ENCODE data around the gene ZNF584.
A peak's percentile ranks its signal among the peaks of the same experiment; 100 is the strongest.
"Not testable (repeated sequence)": the region's sequence is repeated elsewhere in the genome, so short reads cannot be mapped to it uniquely, and the experiment has no call there.

Gene ZNF584

DNA sequence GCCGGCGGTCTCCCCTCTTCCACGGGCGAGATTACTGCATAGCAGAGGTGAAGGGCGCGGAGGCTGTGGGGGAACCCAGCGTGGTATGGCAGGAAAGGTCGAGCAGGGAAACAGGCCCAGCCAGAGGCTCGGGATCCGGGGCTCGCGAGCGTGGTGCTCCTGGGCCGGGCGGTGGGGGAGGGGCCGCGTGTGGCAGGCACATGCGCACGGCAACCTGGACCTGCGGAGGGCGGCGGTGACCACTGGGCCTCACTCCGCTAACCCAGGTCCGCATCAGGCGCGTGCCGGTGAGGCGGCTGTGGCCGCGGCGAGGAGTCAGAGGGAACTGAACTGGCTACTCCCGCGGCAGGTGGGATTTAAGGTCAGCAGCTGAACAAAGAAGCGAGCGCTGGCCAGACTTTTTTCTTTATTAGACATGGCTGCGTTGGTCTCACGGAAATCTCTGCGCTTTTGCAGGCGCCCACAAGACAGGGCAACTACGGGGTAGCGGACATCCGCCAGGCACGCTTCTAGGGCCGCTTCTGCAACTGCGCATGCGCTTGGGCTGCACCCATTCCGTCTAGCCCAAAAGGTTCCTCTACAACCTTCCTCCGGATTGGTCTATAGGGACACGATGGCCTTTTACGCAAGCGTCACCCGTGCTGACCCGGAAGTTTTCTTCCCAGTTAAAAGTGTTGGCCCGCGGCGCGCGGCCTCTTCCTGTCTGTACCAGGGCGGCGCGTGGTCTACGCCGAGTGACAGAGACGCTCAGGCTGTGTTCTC, 21.7 kb upstream of the ZNF584 start, which contains the start of gene RPS5:
Gene RPS5 (plus strand): TSS at position 694 of the 762 bp plus-strand sequence. CDS start 869 bp downstream, outside the sequence.
- peak; percentile 99 for DNase-seq

DNA sequence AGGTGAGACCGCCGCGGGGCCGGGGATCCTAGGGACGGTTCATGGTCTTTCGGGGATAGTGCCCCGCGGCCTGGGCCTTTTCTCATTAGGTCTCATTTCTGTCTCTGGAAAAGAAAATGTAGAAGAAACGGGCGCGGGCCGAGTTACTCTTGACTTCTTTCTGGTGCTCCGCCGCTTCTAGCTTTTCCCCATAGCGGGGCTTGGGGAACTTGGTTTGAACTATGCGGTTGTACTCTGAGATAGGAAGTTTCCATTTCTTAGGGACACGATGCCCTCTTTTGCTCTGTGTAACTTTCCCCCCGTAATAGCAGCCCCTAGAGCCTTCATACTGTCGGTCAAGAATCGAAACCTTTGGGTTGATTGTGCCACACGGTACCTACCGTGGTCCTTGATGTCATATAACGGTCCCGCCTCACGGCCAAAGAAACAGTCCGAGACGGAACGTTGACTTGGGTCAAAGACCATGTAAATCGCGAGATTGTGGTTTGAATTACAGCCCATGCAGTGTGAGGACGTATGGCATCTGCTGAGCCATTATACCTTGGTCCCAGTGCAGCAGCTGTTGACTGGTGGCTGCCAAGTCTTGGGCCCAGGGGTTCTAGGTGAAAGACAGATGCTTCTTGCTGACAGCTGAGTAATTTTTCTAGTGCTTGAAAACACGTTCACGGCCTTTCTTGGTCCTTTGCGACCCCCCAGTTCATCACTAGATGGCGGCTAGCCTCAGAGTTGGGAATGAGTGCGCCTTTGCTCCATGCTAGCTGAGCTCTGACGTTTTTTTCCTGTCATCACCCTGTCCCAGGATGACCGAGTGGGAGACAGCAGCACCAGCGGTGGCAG, 20.9 kb upstream of the ZNF584 start:
- no peak for DNase-seq

DNA sequence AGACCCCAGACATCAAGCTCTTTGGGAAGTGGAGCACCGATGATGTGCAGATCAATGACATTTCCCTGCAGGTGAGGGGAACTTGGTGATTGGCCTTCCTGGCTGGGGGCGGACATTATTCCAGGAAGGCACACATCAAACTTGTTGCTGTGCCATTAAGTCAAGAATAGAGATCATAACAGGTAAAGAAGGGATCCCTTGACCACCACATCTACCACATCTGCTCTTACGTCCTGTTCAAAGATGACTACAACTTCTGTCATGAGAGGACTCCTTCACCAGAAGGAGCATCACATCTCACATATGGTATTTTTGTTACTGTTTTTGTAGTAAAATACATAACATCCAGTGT, 20.3 kb upstream of the ZNF584 start:
- no peak for DNase-seq

DNA sequence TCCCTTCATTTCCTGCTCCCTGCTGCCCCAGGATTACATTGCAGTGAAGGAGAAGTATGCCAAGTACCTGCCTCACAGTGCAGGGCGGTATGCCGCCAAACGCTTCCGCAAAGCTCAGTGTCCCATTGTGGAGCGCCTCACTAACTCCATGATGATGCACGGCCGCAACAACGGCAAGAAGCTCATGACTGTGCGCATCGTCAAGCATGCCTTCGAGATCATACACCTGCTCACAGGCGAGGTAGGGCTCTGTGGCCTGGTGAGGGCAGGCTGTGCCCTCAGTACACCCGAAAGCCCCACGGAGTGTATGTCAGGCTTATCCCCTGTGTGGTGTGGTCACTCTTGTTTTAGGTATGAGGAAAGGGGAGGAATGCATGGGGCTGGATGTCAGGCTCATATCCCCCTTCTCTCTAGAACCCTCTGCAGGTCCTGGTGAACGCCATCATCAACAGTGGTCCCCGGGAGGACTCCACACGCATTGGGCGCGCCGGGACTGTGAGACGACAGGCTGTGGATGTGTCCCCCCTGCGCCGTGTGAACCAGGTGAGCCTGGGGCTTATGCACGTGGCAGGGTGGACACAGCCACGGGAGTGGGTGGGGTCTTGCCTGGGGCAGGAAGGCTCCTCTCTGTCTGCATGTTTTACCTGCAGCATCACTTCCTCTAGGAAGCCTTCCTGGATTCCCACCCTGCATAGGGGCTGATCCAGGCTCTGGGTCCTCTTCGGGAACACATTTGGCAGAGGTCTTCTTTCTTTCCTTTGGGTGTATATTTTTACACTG, 15.3 kb upstream of the ZNF584 start:
- no peak for DNase-seq

DNA sequence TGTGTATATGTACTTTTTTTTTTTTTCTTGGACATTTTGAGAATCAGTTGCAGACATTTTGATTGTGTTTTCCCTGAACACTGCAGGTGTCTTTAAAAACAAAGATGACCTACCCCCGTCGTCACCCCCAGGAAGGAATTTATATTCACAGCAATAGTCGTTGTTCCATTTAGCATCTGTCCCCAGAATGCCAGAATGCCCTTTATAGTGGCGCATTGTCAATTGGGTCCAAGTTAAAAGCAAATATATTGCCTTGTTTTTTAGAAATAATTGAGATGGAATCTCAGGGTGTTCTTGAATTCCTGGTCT, 14.8 kb upstream of the ZNF584 start:
- DNase-seq: no peak

DNA sequence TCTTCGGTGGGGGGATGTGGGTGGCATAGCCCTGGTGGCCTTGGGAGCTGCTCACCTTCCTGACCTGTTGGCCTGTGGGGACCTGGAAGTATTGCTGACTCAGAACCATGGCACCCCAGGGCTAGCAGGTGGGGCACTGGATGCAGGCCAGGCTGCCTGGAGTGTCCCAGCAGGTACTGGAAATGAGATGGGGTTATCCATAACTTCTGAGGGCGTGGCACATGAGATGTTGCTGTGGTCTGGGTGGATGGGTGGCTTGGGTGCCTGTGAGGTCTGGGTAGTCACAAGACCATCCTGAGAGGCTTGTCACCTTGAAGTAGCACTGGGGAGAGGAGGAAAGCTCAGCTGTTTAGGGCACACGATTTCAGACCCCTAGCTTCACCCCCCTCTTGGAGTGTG, 13.6 kb upstream of the ZNF584 start:
- no peak for DNase-seq

DNA sequence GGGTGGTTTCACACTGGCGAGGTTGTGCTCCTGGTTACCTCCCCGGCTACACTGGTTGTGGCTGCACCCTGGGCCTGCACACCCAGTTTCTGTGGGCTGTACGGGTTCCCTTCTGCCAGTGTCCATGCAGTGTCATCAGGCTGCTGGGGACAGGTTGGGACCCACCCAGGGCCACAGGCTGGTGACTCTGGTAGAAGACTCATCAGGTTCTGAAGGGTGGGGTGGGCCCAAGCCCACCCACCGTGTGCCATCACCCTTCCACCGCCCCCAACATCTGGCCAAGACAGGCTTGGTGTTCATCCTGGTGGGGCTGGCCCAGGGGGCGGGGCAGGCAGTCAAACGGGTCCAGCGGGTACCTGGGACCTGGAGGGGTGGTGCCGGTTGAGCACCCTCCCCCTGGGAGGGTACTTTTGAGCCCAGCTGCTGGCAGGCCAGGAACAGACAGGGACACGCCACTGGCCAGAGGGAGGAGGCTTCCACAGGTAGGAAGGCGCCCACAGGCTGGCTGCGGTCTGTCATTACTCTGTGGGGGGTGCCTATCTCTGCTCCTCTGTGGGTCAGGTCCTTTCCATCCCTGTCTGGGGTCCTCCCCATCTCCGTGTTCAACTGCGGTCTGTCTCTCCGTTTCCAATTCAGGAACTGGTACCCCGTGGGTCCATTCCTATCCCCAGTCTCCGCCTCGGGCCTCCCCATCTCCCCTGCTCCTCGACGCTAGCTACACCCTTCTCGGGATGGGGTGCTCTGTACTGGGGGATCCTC, 13.1 kb upstream of the ZNF584 start, which contains the start of gene RNF225:
Gene RNF225 (plus strand): TSS at position 437 of the 759 bp plus-strand sequence. CDS start 434 bp downstream, outside the sequence.
- DNase-seq: no peak

DNA sequence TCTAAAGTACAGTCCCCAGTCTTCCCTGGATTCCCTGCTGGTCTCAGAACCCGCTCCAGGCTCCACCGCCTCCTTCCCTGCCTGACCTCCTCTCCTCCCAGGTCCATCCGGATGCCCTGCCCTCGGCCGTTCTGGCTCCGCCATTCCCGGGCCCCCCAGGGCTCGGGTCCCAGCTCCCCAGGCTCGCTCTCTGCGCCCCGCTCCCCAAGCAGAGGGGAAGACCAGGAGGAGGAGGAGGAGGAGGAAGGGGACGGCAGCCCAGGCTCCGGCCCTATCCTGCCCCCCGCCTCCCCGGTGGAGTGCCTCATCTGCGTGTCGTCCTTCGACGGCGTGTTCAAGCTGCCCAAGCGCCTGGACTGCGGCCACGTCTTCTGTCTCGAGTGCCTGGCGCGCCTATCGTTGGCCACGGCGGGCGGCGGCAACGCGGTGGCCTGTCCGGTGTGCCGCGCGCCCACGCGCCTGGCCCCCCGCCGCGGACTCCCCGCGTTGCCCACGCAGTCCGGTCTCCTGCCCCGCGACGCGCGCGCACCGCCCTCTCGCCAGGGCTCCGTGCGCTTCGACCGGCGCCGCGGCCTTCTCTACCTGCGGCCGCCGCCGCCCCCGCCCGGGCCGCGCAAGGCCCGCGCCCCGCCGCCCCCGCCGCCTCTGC, 12.3 kb upstream of the ZNF584 start:
- DNase-seq: peak; percentile 34

DNA sequence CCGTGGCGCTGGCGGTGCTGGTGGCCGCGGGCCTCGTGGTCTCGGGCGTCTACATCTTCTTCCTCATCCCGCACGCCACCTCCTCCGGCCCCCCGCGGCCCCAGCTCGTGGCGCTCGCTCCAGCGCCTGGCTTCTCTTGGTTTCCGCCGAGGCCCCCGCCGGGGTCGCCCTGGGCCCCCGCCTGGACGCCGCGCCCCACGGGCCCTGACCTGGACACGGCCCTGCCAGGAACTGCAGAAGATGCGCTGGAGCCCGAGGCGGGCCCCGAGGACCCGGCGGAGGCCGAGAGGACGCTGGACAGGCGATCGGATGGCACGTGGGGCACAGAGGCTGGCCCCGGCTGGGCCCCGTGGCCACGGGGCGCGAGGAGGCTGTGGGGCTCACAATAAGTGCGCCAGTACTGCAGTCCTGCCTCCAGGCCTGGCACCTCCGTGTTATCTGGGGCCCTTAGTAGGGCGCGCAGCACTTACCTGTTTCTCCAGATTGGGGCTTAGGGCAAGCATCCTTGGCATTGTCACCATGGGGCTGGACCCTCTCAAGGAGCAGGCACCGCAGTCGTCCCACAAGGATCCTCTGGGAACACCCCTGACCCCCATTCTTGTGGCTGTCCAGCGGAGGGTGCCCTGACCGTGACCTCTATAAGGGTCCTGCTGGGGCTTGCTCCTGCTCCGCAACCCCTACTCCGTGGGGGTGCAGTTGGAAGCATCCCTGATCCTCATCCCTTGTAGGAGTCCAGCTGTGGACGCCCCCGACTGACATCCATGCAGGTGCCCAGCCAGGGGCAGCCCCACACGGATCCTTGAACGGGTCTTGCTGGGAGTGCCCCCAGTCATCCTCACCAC, 11.5 kb upstream of the ZNF584 start:
- peak; percentile 12 for DNase-seq

DNA sequence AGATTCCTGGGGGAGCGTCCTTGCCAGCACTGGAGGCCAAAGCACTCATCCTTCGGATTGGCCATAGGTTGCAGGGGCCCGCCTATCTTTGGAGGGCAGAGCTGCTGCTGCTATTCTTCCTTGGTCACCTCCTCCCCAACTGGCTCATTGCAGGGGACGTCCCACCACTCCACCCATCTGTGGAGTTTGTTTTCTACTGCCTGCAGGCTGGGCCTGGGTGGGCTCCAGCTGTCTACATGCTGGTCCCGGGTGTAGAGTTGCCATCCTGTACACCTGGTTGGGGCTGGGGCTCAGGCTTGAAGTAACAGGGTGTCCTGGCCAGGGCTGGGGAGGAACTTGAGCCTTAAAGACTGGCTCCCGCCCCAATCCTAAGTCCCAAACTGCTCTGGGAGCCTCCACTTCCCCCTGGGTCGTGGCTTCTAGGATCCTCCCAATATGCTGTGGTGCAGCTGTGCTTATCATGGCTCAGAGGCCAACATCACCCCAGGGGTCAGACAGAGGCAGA, 10.9 kb upstream of the ZNF584 start:
- no peak for DNase-seq

DNA sequence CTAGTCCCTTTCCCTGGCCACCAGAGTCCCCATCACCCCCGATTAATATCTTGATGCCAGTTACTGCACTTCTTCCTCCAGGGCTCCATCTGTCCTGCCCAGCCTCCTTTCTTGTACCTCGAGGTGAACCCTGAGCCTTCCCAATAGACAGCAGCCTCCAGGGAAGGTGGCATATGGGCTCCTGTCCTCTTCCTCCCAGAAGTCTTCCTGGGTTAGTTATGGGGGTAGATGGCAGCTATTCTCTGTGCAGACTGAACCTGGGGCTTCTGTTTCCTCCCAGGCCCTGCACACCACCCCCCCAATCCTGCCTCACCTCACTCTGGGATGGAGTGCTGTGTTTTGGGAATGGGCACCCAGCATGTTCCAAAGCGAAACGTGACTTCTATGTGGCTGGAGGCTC, 10.4 kb upstream of the ZNF584 start:
- no peak for DNase-seq

DNA sequence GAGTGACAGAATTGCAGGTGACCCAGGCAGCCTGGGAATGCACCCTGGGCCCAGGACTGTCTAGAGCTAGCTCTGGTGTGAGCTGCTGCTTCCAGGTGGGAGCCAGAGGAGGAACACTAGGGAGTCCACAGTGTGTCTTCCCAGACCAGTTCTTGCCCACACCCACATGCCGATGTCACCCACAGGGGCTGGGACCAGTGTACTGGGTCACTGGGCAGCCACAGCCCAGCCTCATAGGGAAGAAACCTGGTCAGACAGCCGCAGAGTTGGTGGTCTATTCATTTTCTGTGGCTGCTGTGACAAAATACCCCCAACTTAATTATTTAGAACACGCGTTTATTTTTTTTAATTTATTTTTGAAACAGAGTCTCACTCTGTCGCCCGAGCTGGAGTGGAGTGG, 9.9 kb upstream of the ZNF584 start:
- DNase-seq: no peak

DNA sequence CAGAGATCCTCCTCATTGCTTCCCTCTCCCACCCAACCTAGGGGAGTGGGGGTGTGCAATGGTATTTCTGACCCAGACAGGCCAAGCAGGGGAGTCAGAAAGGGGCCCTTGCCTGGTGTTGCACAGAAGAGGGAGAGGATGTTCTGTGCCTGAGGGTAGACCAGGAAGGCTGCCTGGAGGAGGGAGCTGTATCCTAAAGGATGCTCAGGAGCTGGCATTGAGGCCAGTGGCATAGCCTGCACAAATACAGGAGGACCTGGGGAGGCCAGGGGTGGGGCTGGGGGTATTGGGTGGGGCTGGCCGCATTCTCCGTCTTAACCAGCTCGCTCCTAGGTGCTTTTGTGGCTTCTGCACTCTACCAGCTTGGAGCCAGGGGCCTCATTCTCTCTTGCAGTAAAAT, 8.5 kb upstream of the ZNF584 start:
- no peak for DNase-seq

DNA sequence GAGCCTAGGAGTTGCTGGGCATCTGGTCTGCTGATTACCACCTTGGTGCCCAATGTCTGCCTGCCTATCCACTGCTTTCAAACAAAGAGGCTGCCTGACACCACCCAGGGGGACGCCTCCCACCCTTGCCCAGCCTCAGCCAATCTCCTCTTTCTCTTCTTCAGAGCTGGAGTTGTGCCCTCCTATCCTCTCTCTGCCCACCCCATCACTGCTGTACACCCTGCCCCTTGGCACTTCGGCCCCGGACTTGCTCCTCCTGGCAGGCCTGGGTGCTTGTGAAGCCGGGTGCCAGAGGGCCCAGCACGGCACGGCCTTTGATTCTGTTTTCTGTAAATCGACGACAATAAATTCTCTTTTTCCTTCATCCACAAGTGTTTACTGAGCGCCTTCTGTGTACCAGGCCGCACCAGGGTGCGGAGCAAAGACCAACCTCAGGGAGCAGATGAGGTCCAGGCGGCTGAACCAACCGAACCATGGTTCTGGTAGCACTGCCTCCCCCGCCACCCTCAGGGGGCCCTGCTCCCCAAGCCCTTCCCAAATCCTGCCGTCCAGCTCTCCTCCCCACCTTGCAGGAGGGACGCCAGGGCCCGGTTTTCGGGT, 8.0 kb upstream of the ZNF584 start:
- DNase-seq: no peak

DNA sequence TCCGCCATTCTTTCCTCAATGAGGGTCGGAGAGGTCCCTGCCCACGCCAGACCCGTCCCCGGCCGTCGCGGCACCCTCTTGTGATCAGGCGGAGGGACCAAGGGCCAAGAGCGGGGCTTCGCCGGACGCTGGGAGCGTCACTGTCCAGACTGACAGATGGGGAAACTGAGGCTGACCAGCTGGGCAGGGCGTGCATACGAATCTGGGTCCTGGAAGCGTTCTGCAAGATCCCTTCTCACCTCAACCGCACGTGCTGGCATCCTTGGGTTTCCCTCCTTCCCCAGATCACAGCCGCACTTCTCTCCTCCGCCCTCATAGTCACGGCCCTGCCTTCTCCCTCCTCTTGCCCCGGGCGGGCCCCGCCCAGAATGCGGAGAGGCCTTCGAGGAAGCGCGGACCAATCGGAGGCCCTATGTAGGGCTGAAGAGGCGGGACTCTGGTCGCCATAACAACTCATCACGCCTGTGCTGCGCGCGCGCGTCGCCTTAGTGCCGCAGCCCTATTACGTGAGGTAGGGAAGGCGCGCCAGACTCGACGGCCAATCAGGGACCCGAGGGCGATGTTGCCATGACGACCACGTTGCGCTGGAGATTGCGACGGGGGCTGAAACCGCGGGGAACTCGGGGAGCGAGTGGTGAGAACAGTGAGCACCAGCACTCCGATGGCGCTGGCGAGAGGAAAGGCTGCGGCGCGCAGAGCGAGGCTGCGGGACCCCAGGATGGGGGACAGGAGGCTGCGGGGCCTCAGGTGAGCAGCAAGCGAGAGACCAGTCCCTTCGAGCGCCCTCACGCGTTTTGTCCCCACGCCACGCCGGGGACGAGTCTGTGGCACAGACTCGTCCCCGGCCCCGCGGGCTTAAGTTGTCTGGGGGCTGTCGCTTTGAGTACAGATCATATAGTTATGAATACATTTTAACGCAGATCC, 7.3 kb upstream of the ZNF584 start:
- peak; percentile 100 for DNase-seq

DNA sequence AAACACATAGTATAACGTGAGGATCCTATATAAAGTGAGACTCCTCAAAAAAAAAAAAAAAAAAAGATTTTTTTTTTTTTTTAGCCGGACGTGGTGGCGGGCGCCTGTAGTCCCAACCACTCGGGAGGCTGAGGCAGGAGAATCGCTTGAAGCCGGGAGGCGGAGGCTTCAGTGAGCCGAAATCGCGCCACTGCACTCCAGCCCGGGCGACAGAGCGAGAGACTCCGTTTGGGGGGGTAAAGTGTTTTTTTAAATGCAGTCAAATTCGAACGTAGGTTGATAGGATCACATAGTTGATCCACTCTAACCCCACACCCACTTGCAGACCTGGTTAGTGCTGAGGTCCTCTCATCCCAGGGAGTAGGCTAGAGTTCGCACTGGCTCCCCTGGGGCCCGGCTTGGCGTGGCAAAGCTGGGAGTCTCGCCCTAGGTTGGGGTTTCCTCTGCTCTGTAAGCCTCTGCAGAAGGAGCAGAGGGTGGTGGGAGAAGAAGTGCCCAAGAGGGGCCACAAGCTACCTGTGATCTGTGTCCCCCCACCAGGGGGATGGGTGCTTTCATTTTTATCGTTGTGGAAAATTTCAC, 6.5 kb upstream of the ZNF584 start:
- no peak for DNase-seq

DNA sequence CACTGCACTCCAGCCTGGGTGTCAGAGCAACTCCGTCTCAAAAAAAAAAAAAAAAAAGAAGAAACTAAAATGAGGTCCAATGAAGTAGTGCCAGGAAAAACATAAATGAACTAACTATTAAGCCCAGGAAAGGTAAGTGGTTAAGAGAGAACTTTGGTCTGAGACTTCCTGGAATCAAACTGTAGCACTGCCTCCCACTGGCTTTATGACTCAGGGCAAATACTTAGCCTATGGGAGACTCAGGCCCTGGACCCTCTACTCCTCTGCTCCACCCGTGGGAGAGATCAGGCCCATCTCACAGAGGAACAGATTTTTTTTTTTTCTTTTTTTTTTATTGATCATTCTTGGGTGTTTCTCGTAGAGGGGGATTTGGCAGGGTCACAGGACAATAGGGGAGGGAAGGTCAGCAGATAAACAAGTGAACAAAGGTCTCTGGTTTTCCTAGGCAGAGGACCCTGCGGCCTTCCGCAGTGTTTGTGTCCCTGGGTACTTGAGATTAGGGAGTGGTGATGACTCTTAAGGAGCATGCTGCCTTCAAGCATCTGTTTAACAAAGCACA, 4.5 kb upstream of the ZNF584 start:
- not testable (repeated sequence) for DNase-seq

DNA sequence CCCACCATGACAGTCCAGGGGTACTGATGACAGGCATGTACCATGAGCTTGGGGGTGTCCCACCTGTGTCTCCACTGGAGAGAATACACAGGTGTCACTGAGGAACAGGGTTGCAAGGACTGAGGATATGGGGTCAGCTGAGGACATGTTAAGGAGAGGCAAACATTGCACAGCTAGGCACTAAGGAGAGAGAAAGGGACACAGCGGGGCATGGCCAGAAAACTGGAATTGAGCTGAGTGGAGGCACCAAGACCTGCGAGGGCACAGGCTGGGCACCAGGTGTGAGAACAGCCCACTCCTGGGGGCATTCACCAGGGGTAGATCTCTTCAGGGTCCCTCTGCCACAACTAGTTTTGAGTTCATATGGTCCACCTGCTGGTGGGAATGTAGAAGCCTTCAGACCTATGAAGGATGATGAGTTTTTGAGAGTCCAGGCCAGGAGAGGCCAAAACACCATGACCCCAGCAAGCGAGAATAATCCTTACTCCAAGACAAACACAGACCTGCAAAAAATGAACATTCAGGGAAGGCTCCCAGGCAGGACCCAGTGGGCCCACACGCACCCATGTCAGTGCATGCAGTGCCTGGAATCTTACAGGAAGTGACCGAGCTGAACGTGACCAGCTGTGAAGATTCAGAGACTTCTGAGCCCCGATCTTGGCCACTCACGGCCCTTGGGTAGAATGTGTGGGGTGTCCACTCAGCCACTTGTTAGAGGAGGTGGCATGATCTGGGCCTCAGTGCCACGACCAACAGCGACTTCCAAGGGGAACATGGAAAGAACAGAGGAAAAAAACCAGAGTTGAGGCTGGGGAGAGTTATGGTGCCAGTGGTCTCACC, 1.4 kb upstream of the ZNF584 start:
- DNase-seq: peak; percentile 24
